HG03439 (cell line): ENCODE data around the gene SNU13.
"Not testable (repeated sequence)": the region's sequence is repeated elsewhere in the genome, so short reads cannot be mapped to it uniquely, and the experiment has no call there.

ENCODE experiments used
- ATAC-seq: cut with Tn5 transposase; IDR thresholded peaks from one replicate; pipeline ENCODE4 v1.9.1; 2021; ENCODE audit warnings: mild to moderate bottlenecking, moderate library complexity; ENCODE audit not compliant: unreplicated experiment

SNU13 gene

GRCh38 chr22:41647771-41648170 lies 40.9 kb downstream of the SNU13 start:
- ATAC-seq: no peak

GRCh38 chr22:41642331-41643110 lies 46.1 kb downstream of the SNU13 start:
- ATAC-seq: no peak

- no peak for ATAC-seq
These were observed 46.8 kb downstream of the SNU13 start for GRCh38 chr22:41641854-41642253.

- ATAC-seq: no peak
These were observed 49.9 kb downstream of the SNU13 start for GRCh38 chr22:41638748-41639147.

GRCh38 chr22:41638124-41638523 lies 50.5 kb downstream of the SNU13 start:
- ATAC-seq: no peak

- ATAC-seq: not testable (repeated sequence)
These were observed 51.0 kb downstream of the SNU13 start for GRCh38 chr22:41637623-41638022.

GRCh38 chr22:41636467-41636866 lies 52.2 kb downstream of the SNU13 start:
- no peak for ATAC-seq

- not testable (repeated sequence) for ATAC-seq
These were observed 54.1 kb downstream of the SNU13 start for GRCh38 chr22:41634610-41635009.

- not testable (repeated sequence) for ATAC-seq
These were observed 57.1 kb downstream of the SNU13 start for GRCh38 chr22:41631615-41632014.

GRCh38 chr22:41631115-41631514 lies 57.6 kb downstream of the SNU13 start:
- not testable (repeated sequence) for ATAC-seq

- no peak for ATAC-seq
These were observed 63.1 kb downstream of the SNU13 start for GRCh38 chr22:41625577-41625976.
